ENCODE results near the gene DEXI. TPM values are rescaled to one million over a fixed set of nuclear protein-coding genes. Genes with fewer than 3 reads are reported as not detected.
A peak's percentile ranks its signal among the peaks of the same experiment; 100 is the strongest.

Gene DEXI
- total and polyA plus RNA-seq, 4 donors = 19.5 to 35.5 (median 28.0) TPM

DNA sequence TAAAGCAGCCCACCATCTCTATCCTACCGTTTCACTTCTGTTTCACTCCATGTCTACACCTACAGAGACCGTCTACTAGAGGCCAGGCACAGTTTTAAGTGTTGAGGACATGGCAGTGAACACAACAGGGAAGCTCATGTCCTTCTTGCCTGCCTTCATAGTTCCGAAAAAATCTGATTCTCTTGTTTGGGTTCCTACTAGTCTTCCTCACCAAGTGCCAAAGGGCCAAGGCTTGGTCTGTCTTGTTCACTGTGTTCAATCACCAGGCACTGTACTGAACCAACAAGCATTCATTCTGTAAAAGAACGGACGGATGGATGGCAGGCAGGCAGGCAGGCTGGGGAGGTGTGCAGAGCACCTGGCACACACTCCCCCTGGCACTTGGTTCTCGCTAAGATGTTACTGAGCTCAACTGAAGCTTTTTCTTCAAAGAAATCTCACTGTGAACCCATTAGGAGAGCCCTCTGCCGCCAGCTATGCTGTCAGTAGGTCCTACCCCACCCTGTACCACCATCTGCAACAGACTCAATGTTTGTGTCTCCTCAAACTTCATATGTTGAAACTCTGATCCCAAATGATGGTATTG, 2.5 kb downstream of the DEXI start:
- ATAC-seq (ENCODE audit: insufficient read depth, low FRiP score) (no peak), DNase-seq (no peak)
- H3K4me1 ChIP-seq (ENCODE audit: control insufficient read depth in 5 of 5, insufficient read depth in 5 of 5, low read length in 5 of 5) = peaks cover 34 to 71% (median 38%) of the 10 kb centered on the region in 5 donors
- peak overlapping the region in 1 of 2 donors; percentile 27 for H3K27ac ChIP-seq (ENCODE audit: low read depth in 1 of 2, low read length in 1 of 2)
- H3K9me3 ChIP-seq (ENCODE audit: control insufficient read depth in 4 of 4, insufficient read depth in 3 of 4, low read length in 3 of 4) = no peaks in the 10 kb centered on the region
- peak overlapping the region; percentile 17 to 35 for H3K9ac ChIP-seq (ENCODE audit: insufficient read depth in 1 of 2, low read length in 2 of 2)
- peaks cover 0 to 4% (median 1%) of the 10 kb centered on the region in 4 donors for H3K36me3 ChIP-seq (ENCODE audit: control insufficient read depth in 4 of 4, insufficient read depth in 4 of 4, low read length in 4 of 4)
- H3K4me3 ChIP-seq = no peak overlapping the region
- TF ChIP-seq, protein P1, sequence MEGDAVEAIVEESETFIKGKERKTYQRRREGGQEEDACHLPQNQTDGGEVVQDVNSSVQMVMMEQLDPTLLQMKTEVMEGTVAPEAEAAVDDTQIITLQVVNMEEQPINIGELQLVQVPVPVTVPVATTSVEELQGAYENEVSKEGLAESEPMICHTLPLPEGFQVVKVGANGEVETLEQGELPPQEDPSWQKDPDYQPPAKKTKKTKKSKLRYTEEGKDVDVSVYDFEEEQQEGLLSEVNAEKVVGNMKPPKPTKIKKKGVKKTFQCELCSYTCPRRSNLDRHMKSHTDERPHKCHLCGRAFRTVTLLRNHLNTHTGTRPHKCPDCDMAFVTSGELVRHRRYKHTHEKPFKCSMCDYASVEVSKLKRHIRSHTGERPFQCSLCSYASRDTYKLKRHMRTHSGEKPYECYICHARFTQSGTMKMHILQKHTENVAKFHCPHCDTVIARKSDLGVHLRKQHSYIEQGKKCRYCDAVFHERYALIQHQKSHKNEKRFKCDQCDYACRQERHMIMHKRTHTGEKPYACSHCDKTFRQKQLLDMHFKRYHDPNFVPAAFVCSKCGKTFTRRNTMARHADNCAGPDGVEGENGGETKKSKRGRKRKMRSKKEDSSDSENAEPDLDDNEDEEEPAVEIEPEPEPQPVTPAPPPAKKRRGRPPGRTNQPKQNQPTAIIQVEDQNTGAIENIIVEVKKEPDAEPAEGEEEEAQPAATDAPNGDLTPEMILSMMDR (IDR thresholded peaks at IDR 0.05; ENCODE audit: control extremely low read depth, extremely low read depth) = no peak
- 85 to 88% methylated on average over 7 of the region's 7 CpGs for WGBS, 2 donors
- no peaks in the 10 kb centered on the region for H3K27me3 ChIP-seq (ENCODE audit: control insufficient read depth in 3 of 3, insufficient read depth in 3 of 3, low read length in 2 of 3)

DNA sequence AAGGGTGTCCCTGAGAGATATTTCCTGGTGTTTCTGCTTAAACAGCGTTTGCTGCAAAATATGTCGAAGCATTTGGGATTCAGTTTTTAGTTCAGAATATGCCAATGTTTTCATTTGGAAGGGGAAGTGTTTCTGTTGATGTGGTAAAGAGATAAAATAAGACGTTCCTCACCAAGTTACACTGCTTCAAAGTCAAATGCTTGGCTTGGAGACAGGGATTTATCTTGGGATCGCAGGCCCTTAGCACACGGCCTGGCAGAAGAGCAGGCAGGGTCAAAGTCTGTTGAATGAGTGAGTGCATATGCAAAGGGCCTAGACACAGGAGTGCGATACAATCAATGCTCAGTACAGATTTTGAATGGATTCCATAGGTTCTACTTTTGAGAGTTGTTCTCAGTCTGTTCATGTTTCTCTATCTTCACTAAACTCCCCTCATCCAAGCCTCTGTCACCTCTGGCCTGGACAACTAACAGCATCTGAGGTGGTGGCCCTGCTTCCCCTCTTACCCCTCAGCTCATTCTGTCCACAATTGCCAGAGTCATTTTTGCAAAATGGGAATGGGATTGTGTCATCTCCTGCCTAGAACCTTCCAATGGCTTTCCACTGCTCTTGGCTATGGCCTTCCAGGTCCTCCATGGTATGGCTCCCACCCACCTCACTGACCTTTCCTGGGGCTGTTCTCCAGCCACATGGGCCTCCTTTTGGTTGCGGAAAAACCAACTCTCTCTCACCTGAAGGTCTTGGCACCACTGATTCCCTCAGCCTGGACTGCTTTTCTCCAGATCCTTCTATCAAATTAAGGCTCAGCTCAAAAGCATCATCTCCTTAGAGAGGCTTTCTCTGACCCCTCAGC, 3.2 kb downstream of the DEXI start:
- Histone ChIP-seq H3K9me3 (ENCODE audit: control insufficient read depth in 4 of 4, insufficient read depth in 3 of 4, low read length in 3 of 4) (no peaks in the 10 kb centered on the region), H3K36me3 (ENCODE audit: control insufficient read depth in 4 of 4, insufficient read depth in 4 of 4, low read length in 4 of 4) (peaks cover 0 to 8% (median 2%) of the 10 kb centered on the region in 4 donors), H3K27me3 (ENCODE audit: control insufficient read depth in 3 of 3, insufficient read depth in 3 of 3, low read length in 2 of 3) (no peaks in the 10 kb centered on the region), H3K4me3 (no peak overlapping the region), H3K27ac (ENCODE audit: low read depth in 1 of 2, low read length in 1 of 2) (peak overlapping the region; percentile 27 to 57), H3K4me1 (ENCODE audit: control insufficient read depth in 5 of 5, insufficient read depth in 5 of 5, low read length in 5 of 5) (peaks cover 38 to 74% (median 44%) of the 10 kb centered on the region in 5 donors), H3K9ac (ENCODE audit: insufficient read depth in 1 of 2, low read length in 2 of 2) (peak overlapping the region in 1 of 2 donors; percentile 3)
- 38 to 39% methylated on average over 7 of the region's 7 CpGs for WGBS, 2 donors
- no peak for DNase-seq
- TF ChIP-seq, protein P1 (IDR thresholded peaks at IDR 0.05; ENCODE audit: control extremely low read depth, extremely low read depth) = no peak
- no peak for ATAC-seq (ENCODE audit: insufficient read depth, low FRiP score)

DNA sequence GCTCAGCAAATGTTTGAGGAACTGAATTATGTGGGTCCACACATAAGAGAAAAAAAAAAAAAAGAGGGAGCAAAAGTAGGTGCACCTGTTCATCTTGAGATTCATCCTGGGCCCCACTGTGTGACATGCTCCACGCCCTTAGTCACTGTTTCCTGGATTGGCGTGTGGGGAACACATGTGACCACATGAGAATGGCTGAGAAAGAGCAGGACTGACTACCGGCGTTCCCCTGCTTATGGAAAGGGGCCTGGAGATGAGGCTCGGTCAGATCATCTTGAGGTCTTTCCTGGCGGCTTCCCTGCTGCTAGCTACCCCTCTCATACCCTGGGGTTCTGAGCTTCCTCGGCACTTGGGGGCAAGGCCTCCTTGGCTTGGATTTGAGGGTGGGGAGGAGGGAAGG, 3.9 kb downstream of the DEXI start:
- WGBS, 2 donors = 32 to 33% methylated on average over 7 of the region's 7 CpGs
- Histone ChIP-seq H3K36me3 (ENCODE audit: control insufficient read depth in 4 of 4, insufficient read depth in 4 of 4, low read length in 4 of 4) (peaks cover 0 to 8% (median 4%) of the 10 kb centered on the region in 4 donors), H3K4me1 (ENCODE audit: control insufficient read depth in 5 of 5, insufficient read depth in 5 of 5, low read length in 5 of 5) (peaks cover 38 to 68% (median 41%) of the 10 kb centered on the region in 5 donors), H3K9me3 (ENCODE audit: control insufficient read depth in 4 of 4, insufficient read depth in 3 of 4, low read length in 3 of 4) (no peaks in the 10 kb centered on the region), H3K4me3 (no peak overlapping the region), H3K27me3 (ENCODE audit: control insufficient read depth in 3 of 3, insufficient read depth in 3 of 3, low read length in 2 of 3) (no peaks in the 10 kb centered on the region), H3K27ac (ENCODE audit: low read depth in 1 of 2, low read length in 1 of 2) (peak overlapping the region; percentile 57 to 74), H3K9ac (ENCODE audit: insufficient read depth in 1 of 2, low read length in 2 of 2) (no peak overlapping the region)
- DNase-seq (no peak), ATAC-seq (ENCODE audit: insufficient read depth, low FRiP score) (no peak)
- TF ChIP-seq, protein P1 (IDR thresholded peaks at IDR 0.05; ENCODE audit: control extremely low read depth, extremely low read depth) = no peak
